A673 (cell line): ENCODE measurements around the gene IQCK. TPM values are rescaled to one million over a fixed set of nuclear protein-coding genes. Genes with fewer than 3 reads are reported as not detected.

Source experiments
- BruUV-seq: library from RNA; stranded (reverse); fragments of 400-500 nt; replicated peaks from 2 replicates; lab custom pipeline; 2021; lab: Mats Ljungman, UMichigan
- CTCF ChIA-PET: fragments of 300-600 bp; sonication (Branson Sonifier 250); formaldehyde crosslinking; loops from one replicate; lab custom pipeline; 2022; ENCODE audit warnings: antibody characterized with exemption; lab: Charles Lee
- POLR2A ChIA-PET: fragments of 300-600 bp; sonication (Branson Sonifier 250); formaldehyde crosslinking; loops from one replicate; lab custom pipeline; 2022; ENCODE audit warnings: antibody characterized with exemption; ENCODE audit not compliant: low non-redundant PET; lab: Charles Lee
- DNase-seq: peaks from one replicate; pipeline ENCODE4 v3.0.0-alpha.2; 2015; ENCODE audit warnings: low spot score
- H3K27ac ChIP-seq: fragments of 200-600 bp; sonication (generic); 2 replicates; pipeline ENCODE4 v1.5.1; 2016; ENCODE audit warnings: mixed run types, low read depth, mild to moderate bottlenecking, mixed read lengths, antibody characterized with exemption, low read length; ENCODE audit not compliant: poor library complexity, severe bottlenecking
- H3K27me3 ChIP-seq: fragments of 200-600 bp; sonication (generic); replicated peaks from 2 replicates; pipeline ENCODE4 v1.6.1; 2017; ENCODE audit warnings: mixed run types, low read depth, mild to moderate bottlenecking, mixed read lengths, antibody characterized with exemption, low read length; ENCODE audit not compliant: insufficient read depth, poor library complexity
- H3K36me3 ChIP-seq: fragments of 200-600 bp; sonication (generic); 2 replicates; pipeline ENCODE4 v1.6.1; 2016; ENCODE audit warnings: mixed run types, mild to moderate bottlenecking, mixed read lengths, antibody characterized with exemption, low read length; ENCODE audit not compliant: insufficient read depth, poor library complexity, severe bottlenecking
- H3K4me1 ChIP-seq: fragments of 200-600 bp; sonication (generic); 2 replicates; pipeline ENCODE4 v1.6.1; 2017; ENCODE audit warnings: mixed run types, mild to moderate bottlenecking, mixed read lengths, antibody characterized with exemption, low read length; ENCODE audit not compliant: insufficient read depth, poor library complexity, severe bottlenecking
- H3K4me3 ChIP-seq: fragments of 200-600 bp; sonication (generic); 2 replicates; pipeline ENCODE4 v1.5.1; 2016; ENCODE audit warnings: low read depth, mixed run types, mild to moderate bottlenecking, mixed read lengths, low read length; ENCODE audit not compliant: poor library complexity, severe bottlenecking
- H3K9me3 ChIP-seq: fragments of 200-600 bp; sonication (generic); 2 replicates; pipeline ENCODE4 v1.6.1; 2016; ENCODE audit warnings: mixed run types, low read depth, mild to moderate bottlenecking, mixed read lengths, antibody characterized with exemption, low read length; ENCODE audit not compliant: poor library complexity, severe bottlenecking
- EZH2 ChIP-seq: fragments of 200-600 bp; sonication (generic); IDR thresholded peaks from 2 replicates; pipeline ENCODE4 v1.6.1; 2017; ENCODE audit warnings: borderline replicate concordance, low read depth, mild to moderate bottlenecking, mixed read lengths, antibody characterized with exemption, low read length; ENCODE audit not compliant: poor library complexity, severe bottlenecking
- intact Hi-C: fragments of 100-400 bp; cut with micrococcal nuclease; formaldehyde crosslinking; loops from one replicate; pipeline ENCODE4 v1.10.0; 2022; ENCODE audit not compliant: unreplicated experiment
- total RNA-seq: library from RNA; stranded (reverse); gene quantifications from 2 replicates; pipeline ENCODE4 v1.2.3, GENCODE V29; 2021
- TF ChIP-seq, protein P1 (sequence below): fragments of 300-800, 200-600 bp; sonication (generic); conservative IDR thresholded peaks from 2 replicates; pipeline ENCODE4 v1.5.1; 2017; ENCODE audit warnings: low read depth, mild to moderate bottlenecking, antibody characterized with exemption, low read length, moderate library complexity, mixed read lengths

IQCK gene
- total RNA-seq, 1 experiment from 2014 or later, result 11.2 TPM

DNA sequence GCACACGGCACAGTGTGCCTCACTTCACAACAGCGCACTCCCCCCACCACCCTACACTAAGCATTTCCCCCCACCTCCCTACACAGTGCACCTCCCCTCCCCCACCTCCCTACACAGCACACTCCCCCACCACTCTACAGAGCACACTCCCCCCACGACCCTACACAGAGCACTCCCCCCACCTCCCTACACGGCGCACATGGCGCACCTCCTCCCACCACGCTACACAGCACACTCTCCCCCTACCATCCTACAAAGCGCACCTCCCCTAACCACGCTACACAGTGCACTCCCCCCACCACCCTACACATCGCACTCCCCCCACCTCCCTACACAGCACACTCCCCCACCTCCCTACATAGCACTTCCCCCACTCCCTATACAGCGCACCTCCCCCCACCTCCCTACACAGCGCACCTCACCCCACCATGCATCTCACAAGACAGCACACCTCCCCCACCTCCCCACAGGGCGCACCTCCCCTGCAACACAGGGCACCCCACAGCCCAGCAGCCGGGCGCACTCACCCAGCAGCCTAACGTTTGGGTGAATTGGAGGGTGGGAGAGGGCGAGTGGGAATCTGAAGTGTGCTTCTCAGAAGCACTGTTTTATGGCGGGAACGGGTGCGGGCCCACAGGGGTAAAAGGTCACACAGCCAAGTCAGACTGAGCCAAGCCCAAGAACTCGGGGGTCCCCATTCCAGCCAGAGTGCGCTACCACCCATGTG, 10.3 kb upstream of the IQCK start:
- CTCF ChIA-PET, result no interaction called here
- POLR2A ChIA-PET, result no interaction called here
- no peaks in the 10 kb centered on the region for H3K27me3 ChIP-seq
- no peak for DNase-seq
- no peak overlapping the region for H3K4me3 ChIP-seq
- intact Hi-C loops, result no loop called here
- no peaks in the 10 kb centered on the region for H3K4me1 ChIP-seq
- H3K27ac ChIP-seq, result no peak overlapping the region
- no TSS peak for BruUV-seq
- TF ChIP-seq EZH2, result no peak
- TF ChIP-seq, protein P1, sequence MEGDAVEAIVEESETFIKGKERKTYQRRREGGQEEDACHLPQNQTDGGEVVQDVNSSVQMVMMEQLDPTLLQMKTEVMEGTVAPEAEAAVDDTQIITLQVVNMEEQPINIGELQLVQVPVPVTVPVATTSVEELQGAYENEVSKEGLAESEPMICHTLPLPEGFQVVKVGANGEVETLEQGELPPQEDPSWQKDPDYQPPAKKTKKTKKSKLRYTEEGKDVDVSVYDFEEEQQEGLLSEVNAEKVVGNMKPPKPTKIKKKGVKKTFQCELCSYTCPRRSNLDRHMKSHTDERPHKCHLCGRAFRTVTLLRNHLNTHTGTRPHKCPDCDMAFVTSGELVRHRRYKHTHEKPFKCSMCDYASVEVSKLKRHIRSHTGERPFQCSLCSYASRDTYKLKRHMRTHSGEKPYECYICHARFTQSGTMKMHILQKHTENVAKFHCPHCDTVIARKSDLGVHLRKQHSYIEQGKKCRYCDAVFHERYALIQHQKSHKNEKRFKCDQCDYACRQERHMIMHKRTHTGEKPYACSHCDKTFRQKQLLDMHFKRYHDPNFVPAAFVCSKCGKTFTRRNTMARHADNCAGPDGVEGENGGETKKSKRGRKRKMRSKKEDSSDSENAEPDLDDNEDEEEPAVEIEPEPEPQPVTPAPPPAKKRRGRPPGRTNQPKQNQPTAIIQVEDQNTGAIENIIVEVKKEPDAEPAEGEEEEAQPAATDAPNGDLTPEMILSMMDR, result no peak
- peaks cover 61% of the 10 kb centered on the region for H3K36me3 ChIP-seq
- H3K9me3 ChIP-seq, result no peaks in the 10 kb centered on the region

DNA sequence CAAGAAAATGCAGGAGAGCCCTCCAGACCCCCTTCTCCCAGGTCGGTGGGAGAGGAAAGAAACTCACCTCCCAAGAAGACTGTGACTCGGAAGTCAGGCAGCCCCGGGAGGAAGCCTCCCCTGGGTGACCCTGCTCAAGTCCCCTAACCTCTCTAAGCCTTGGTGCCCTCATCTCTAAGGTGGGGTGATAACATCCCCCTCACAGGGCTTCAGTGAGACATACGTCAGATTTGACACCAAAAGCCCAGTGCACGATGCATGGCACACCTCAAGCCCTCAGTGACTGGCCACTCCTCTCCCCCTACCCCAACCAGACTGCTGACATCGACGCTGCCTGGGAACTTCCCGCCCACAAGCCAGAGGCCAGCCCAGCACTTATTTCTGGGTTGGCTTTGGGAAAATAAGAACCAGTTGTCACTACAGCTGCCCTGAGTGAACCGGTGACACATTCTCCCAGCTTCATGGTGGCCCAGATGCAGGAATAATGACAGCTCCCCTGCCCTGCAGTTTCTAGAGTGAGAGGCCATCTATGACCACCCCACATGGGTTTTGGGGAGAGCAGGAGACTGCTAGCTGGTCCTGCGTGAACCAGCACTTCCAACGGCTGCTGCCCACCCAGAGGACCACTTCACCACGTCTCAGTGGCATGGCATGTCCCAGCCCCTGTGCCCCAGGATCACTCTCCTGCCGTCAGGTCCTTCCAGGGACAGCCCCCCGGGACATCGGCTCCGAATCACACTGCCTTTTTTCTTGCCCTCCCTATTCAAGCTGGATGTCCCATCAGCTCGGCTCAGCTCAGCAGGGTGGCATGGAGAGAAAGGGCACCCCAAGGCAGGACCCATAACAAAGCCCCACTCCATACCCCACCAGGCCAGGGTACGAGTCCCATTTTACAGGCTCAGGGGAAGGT, 9.5 kb upstream of the IQCK start:
- no peak overlapping the region for H3K27ac ChIP-seq

DNA sequence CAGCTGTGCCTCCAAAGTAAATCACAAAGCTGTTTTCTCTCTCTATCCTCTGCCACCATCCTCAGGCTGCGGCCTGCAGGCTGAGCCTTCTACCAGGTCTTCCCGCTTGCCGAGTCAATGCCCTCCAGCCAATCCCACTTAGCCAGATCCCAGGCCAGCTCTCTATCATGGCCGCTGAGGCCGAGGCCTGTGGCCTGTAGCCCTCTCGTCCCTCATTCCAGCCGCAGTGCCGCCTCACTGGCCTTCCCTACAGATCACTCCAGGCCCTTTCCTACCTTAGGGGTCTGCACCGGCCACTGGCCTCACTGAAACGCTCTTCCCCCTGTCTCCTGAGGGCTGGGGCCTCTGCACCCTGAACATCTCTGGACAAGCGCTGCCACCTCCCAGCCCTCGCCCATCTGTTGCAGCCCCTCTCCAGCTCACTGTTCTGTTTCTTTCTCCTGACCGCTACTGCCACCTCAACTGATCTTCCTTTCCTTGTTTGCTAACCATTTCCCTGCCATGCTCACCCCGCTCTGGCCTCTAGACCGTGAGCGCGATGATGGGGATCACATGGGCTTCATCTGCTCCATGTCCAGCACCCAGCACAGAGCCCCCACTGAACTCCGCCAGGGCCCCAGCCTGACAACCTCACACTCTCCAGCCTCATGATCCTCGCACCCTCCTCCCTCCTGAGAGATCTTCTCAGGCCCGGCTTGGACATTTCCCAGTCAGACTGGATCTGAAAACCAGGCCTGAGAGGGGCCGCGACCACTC, 8.5 kb upstream of the IQCK start:
- DNase-seq, result no peak
- intact Hi-C loops, result no loop called here
- Histone ChIP-seq H3K27me3 (no peaks in the 10 kb centered on the region), H3K9me3 (no peaks in the 10 kb centered on the region), H3K36me3 (peaks cover 65% of the 10 kb centered on the region), H3K4me1 (no peaks in the 10 kb centered on the region), H3K4me3 (no peak overlapping the region), H3K27ac (no peak overlapping the region)
- TF ChIP-seq EZH2, result no peak
- TF ChIP-seq, protein P1, result no peak
- BruUV-seq, result no TSS peak
- ChIA-PET CTCF (no interaction called here), POLR2A (no interaction called here)

More for the DNA sequence above, 9.5 kb upstream of the IQCK start:
- no peaks in the 10 kb centered on the region for H3K27me3 ChIP-seq
- CTCF ChIA-PET, result no interaction called here
- BruUV-seq, result no TSS peak
- POLR2A ChIA-PET, result no interaction called here
- intact Hi-C loops, result no loop called here
- H3K4me1 ChIP-seq, result no peaks in the 10 kb centered on the region
- no peak for DNase-seq
- peaks cover 63% of the 10 kb centered on the region for H3K36me3 ChIP-seq
- H3K4me3 ChIP-seq, result no peak overlapping the region
- TF ChIP-seq EZH2, result no peak
- TF ChIP-seq, protein P1, result no peak
- no peaks in the 10 kb centered on the region for H3K9me3 ChIP-seq
